Memory B cell (primary cell): Measurements from ENCODE around the gene OVAAL.

Experiments used
- ATAC-seq: fragments of 150-1000 bp; cut with Tn5 transposase; 2 replicates; pipeline ENCODE4 v1.10.0; 2021; ENCODE audit warnings: low read depth, mild to moderate bottlenecking, moderate library complexity
- DNase-seq, 2 donors: peaks; one replicate each; pipeline ENCODE4 v3.0.0; 2022; ENCODE audit warnings: low spot score in 2 of 2
- H3K27ac Mint-ChIP-seq: one replicate; pipeline ENCODE4 v1.8.0; 2022; ENCODE audit warnings: mild to moderate bottlenecking, moderate library complexity, mixed read lengths
- H3K27me3 Mint-ChIP-seq: one replicate; pipeline ENCODE4 v1.8.0; 2022; ENCODE audit warnings: mixed read lengths
- H3K36me3 Mint-ChIP-seq: one replicate; pipeline ENCODE4 v1.8.0; 2022; ENCODE audit warnings: mild to moderate bottlenecking, mixed read lengths
- H3K4me1 Mint-ChIP-seq: one replicate; pipeline ENCODE4 v1.8.0; 2022; ENCODE audit warnings: mixed read lengths
- H3K4me3 Mint-ChIP-seq: one replicate; pipeline ENCODE4 v1.8.0; 2022; ENCODE audit warnings: mild to moderate bottlenecking, moderate library complexity, mixed read lengths
- H3K9me3 Mint-ChIP-seq: one replicate; pipeline ENCODE4 v1.8.0; 2022; ENCODE audit warnings: mixed read lengths

OVAAL gene

GRCh38 chr1:180530501-180530900 is 28.3 kb upstream of the OVAAL start:
- Mint-ChIP-seq H3K27me3 (peaks cover 2% of the 10 kb centered on the region), H3K27ac (no peak overlapping the region), H3K36me3 (no peaks in the 10 kb centered on the region), H3K9me3 (no peaks in the 10 kb centered on the region), H3K4me3 (no peak overlapping the region), H3K4me1 (peaks cover 6% of the 10 kb centered on the region)
- ATAC-seq (no peak), DNase-seq (no peak)

GRCh38 chr1:180532854-180533253 is 25.9 kb upstream of the OVAAL start:
- H3K36me3 Mint-ChIP-seq, result no peaks in the 10 kb centered on the region
- no peak for DNase-seq
- peaks cover 4% of the 10 kb centered on the region for H3K4me1 Mint-ChIP-seq
- no peak for ATAC-seq
- H3K9me3 Mint-ChIP-seq, result no peaks in the 10 kb centered on the region
- H3K4me3 Mint-ChIP-seq, result no peak overlapping the region
- peaks cover 4% of the 10 kb centered on the region for H3K27me3 Mint-ChIP-seq
- H3K27ac Mint-ChIP-seq, result no peak overlapping the region

GRCh38 chr1:180533266-180533987 is 25.3 kb upstream of the OVAAL start:
- peak; percentile 63 to 64 for DNase-seq
- H3K36me3 Mint-ChIP-seq, result no peaks in the 10 kb centered on the region

DNA sequence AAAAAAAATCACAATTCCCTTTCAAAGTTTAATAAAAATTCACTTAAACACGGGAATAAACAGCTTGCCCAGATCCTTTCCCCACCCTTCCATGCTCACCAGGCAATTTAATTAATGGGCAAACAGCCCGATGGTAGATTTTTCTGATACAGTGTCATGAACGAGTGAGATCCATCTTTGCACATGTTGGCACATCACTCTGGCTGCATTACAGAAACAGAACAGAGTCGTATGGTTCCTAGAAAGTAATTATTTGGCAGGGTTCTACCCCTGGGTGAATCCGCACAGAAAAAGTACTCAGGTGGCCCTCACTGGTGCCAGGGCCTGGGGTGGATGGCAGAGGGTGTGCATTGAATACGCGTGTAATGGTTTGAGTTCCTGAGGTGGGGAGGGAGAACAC is 24.6 kb upstream of the OVAAL start:
- DNase-seq (no peak), ATAC-seq (no peak)
- Mint-ChIP-seq H3K4me3 (no peak overlapping the region), H3K9me3 (no peaks in the 10 kb centered on the region), H3K27me3 (peaks cover 4% of the 10 kb centered on the region), H3K4me1 (peaks cover 4% of the 10 kb centered on the region), H3K36me3 (no peaks in the 10 kb centered on the region), H3K27ac (no peak overlapping the region)

More at GRCh38 chr1:180533266-180533987, 25.3 kb upstream of the OVAAL start:
- no peak overlapping the region for H3K4me3 Mint-ChIP-seq
- H3K27ac Mint-ChIP-seq, result no peak overlapping the region
- H3K4me1 Mint-ChIP-seq, result peaks cover 4% of the 10 kb centered on the region
- H3K9me3 Mint-ChIP-seq, result no peaks in the 10 kb centered on the region
- peaks cover 4% of the 10 kb centered on the region for H3K27me3 Mint-ChIP-seq
- peak; percentile 86 for ATAC-seq

DNA sequence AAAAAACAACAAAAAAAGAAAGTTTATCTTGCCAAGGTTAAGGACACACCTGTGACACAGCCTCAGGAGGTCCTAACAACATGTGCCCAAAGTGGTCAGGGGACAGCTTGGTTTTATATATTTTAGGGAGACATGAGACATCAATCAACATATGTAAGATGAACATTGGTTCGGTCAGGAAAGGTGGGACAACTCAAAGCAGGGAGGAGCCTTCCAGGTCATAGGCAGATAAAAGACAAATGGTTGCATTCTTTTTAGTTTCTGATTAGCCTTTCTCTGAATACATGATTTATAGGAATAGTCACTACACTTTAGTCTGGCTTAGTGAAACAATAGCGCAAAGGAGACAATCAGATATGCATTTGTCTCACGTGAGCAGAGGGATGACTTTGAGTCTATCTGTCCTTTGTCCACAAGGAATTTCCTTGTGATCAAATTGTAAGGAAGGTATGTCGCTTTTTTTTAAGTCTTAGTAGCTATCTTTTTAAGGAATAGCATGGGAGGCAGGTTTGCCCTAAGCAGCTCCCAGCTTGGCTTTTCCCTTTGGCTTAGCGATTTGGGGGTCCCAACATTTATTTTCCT is 23.3 kb upstream of the OVAAL start:
- ATAC-seq, result no peak

GRCh38 chr1:180536821-180537372 is 21.9 kb upstream of the OVAAL start:
- no peaks in the 10 kb centered on the region for H3K36me3 Mint-ChIP-seq
- ATAC-seq (no peak), DNase-seq (no peak)
- H3K4me3 Mint-ChIP-seq, result no peak overlapping the region
- H3K27ac Mint-ChIP-seq, result no peak overlapping the region
- peaks cover 4% of the 10 kb centered on the region for H3K27me3 Mint-ChIP-seq
- H3K4me1 Mint-ChIP-seq, result peaks cover 4% of the 10 kb centered on the region
- H3K9me3 Mint-ChIP-seq, result no peaks in the 10 kb centered on the region

More for the DNA sequence above, 23.3 kb upstream of the OVAAL start:
- Mint-ChIP-seq H3K36me3 (no peaks in the 10 kb centered on the region), H3K9me3 (no peaks in the 10 kb centered on the region), H3K27me3 (peaks cover 4% of the 10 kb centered on the region), H3K27ac (no peak overlapping the region), H3K4me1 (peaks cover 4% of the 10 kb centered on the region), H3K4me3 (no peak overlapping the region)
- no peak for DNase-seq

- H3K36me3 Mint-ChIP-seq, result no peaks in the 10 kb centered on the region
- no peak for DNase-seq
- H3K27me3 Mint-ChIP-seq, result peaks cover 7% of the 10 kb centered on the region
- H3K9me3 Mint-ChIP-seq, result no peaks in the 10 kb centered on the region
- H3K4me3 Mint-ChIP-seq, result no peak overlapping the region
- H3K4me1 Mint-ChIP-seq, result no peaks in the 10 kb centered on the region
- ATAC-seq, result no peak
- H3K27ac Mint-ChIP-seq, result no peak overlapping the region
Observed at GRCh38 chr1:180539136-180539535, 19.6 kb upstream of the OVAAL start.

- DNase-seq (no peak), ATAC-seq (no peak)
- Mint-ChIP-seq H3K27me3 (peaks cover 5% of the 10 kb centered on the region), H3K4me3 (no peak overlapping the region), H3K4me1 (no peaks in the 10 kb centered on the region), H3K36me3 (no peaks in the 10 kb centered on the region), H3K9me3 (no peaks in the 10 kb centered on the region), H3K27ac (no peak overlapping the region)
Observed at GRCh38 chr1:180540697-180541594, 17.8 kb upstream of the OVAAL start.

DNA sequence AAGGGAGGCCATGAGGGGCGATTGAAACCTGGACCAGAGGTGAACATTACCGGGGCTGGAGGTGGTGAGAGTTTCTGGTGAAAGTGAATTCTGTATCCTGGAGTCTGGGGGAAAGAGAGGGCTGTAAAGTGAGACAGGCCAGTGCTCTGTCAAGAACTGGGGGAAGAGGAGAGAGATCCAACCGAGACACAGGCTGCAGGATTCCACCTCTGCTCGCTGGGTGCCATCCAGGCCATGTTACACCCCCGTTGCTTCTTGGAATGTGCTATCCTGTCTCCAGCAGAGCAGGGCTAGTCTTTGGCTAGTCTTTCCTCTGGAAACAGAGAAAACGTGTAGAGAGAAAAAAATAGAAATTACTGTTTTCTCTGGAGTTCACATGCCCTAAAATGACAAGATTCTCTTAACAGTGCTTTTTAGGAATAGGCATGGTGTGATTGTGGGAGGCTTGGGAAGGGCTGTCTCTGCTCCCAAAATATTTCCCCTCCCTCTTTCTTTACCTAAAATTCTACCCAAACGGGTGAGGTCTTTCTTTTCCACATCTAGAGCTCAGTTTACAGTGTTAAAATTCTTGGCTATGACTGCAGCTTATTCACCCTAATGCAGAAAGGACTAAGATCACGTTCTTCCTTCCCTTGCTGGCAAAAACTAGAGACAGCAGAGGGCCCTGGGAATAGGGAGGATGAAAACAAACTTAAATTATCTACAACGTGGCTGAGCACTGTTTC is 16.5 kb upstream of the OVAAL start:
- no peak for ATAC-seq
- H3K27me3 Mint-ChIP-seq, result peaks cover 2% of the 10 kb centered on the region
- no peak overlapping the region for H3K27ac Mint-ChIP-seq
- no peaks in the 10 kb centered on the region for H3K4me1 Mint-ChIP-seq
- H3K4me3 Mint-ChIP-seq, result no peak overlapping the region
- H3K9me3 Mint-ChIP-seq, result no peaks in the 10 kb centered on the region
- DNase-seq, result no peak
- H3K36me3 Mint-ChIP-seq, result no peaks in the 10 kb centered on the region

- Mint-ChIP-seq H3K4me1 (no peaks in the 10 kb centered on the region), H3K9me3 (no peaks in the 10 kb centered on the region), H3K27me3 (peaks cover 2% of the 10 kb centered on the region), H3K36me3 (no peaks in the 10 kb centered on the region), H3K4me3 (no peak overlapping the region), H3K27ac (no peak overlapping the region)
- ATAC-seq (no peak), DNase-seq (no peak)
Observed at GRCh38 chr1:180542838-180543145, 16.0 kb upstream of the OVAAL start.

DNA sequence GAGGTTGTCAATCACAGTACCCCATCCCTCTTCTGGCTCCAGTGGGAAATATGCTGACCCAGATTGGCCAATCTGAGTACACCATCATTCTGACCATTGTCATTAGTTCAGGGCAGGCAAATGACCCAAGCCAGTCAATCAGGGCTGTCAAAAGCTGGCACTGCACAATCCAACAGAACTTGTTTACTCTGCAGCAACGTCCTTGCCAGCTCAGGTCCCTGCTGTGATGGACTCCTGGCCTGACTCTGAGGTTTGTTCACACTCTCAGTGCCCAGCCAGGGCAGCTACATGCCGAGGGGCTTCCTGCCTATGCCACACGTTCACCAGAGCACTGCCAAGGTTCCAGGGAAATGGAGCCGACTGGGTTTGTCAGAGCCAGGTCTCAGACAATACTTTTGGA is 14.7 kb upstream of the OVAAL start:
- ATAC-seq, result no peak
- no peak overlapping the region for H3K4me3 Mint-ChIP-seq
- H3K4me1 Mint-ChIP-seq, result no peaks in the 10 kb centered on the region
- H3K27ac Mint-ChIP-seq, result no peak overlapping the region
- H3K27me3 Mint-ChIP-seq, result peaks cover 4% of the 10 kb centered on the region
- no peaks in the 10 kb centered on the region for H3K9me3 Mint-ChIP-seq
- DNase-seq, result no peak
- H3K36me3 Mint-ChIP-seq, result no peaks in the 10 kb centered on the region

DNA sequence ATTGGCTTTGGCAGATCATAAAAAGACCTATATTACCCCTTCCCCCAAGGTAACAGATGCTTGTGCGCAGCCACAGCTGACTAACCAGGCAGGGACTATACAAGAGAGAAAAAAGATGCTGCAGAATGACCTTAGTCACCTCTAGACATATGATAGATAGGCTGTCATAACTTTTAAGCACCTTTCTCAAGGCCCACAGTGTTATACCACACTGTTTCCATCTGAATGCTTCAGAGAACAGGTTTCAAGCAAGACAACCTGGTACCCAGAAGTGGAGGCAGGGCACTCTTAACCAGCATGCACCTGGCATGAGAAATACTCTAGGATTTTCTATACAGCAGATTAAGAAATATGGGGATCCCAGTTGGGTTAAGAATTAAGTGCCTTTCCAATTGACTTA is 12.8 kb upstream of the OVAAL start:
- DNase-seq (no peak), ATAC-seq (no peak)
- Mint-ChIP-seq H3K27ac (no peak overlapping the region), H3K4me3 (no peak overlapping the region), H3K4me1 (no peaks in the 10 kb centered on the region), H3K36me3 (no peaks in the 10 kb centered on the region), H3K9me3 (no peaks in the 10 kb centered on the region), H3K27me3 (peaks cover 4% of the 10 kb centered on the region)

- H3K27ac Mint-ChIP-seq, result no peak overlapping the region
- no peak for DNase-seq
- no peak overlapping the region for H3K4me3 Mint-ChIP-seq
- no peaks in the 10 kb centered on the region for H3K4me1 Mint-ChIP-seq
- H3K27me3 Mint-ChIP-seq, result peaks cover 4% of the 10 kb centered on the region
- no peaks in the 10 kb centered on the region for H3K9me3 Mint-ChIP-seq
- H3K36me3 Mint-ChIP-seq, result no peaks in the 10 kb centered on the region
- no peak for ATAC-seq
Observed at GRCh38 chr1:180548686-180549317, 10.0 kb upstream of the OVAAL start.
